ENCODE data around the gene IL12RB1.
A peak's percentile ranks its signal among the peaks of the same experiment; 100 is the strongest.
"Not testable (repeated sequence)": the region's sequence is repeated elsewhere in the genome, so short reads cannot be mapped to it uniquely, and the experiment has no call there.

The IL12RB1 gene

GRCh38 chr19:18089726-18090125, 3.0 kb upstream of the IL12RB1 start:
- DNase-seq (ENCODE audit: low spot score), result no peak

GRCh38 chr19:18089096-18089541, 2.4 kb upstream of the IL12RB1 start:
- not testable (repeated sequence) for DNase-seq (ENCODE audit: low spot score)

- no peak for DNase-seq (ENCODE audit: low spot score)
Observed at GRCh38 chr19:18085702-18086457, 854 bp downstream of the IL12RB1 start.

- DNase-seq (ENCODE audit: low spot score), result no peak
Observed at GRCh38 chr19:18083929-18084684, 2.6 kb downstream of the IL12RB1 start.

- no peak for DNase-seq (ENCODE audit: low spot score)
Observed at GRCh38 chr19:18074192-18074591, 12.5 kb downstream of the IL12RB1 start.

- no peak for DNase-seq (ENCODE audit: low spot score)
Observed at GRCh38 chr19:18073197-18073596, 13.5 kb downstream of the IL12RB1 start.

- DNase-seq (ENCODE audit: low spot score), result no peak
Observed at GRCh38 chr19:18072335-18072734, 14.4 kb downstream of the IL12RB1 start.

DNA sequence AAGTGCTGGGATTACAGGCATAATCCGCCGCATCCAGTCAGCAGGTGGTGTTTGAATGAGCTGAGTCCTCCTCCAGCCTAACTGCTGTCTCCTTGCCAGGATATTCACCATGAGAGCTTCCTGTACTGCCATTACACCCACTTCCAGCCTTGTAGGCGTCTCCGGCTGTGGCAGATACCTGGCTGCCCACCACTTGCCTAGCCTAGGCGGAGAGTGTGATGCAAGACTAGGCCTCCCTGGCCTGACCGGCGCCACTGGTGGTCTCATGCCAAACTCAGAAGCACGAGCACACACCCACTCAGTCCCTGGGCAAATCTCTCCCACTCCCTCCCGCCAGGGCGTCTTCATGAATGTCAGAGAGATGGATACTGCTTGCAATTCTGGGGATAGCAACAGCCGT, 16.6 kb downstream of the IL12RB1 start:
- no peak for DNase-seq (ENCODE audit: low spot score)

GRCh38 chr19:18069383-18069782, 17.4 kb downstream of the IL12RB1 start:
- DNase-seq (ENCODE audit: low spot score), result no peak

- no peak for DNase-seq (ENCODE audit: low spot score)
Observed at GRCh38 chr19:18068395-18068794, 18.3 kb downstream of the IL12RB1 start.

DNA sequence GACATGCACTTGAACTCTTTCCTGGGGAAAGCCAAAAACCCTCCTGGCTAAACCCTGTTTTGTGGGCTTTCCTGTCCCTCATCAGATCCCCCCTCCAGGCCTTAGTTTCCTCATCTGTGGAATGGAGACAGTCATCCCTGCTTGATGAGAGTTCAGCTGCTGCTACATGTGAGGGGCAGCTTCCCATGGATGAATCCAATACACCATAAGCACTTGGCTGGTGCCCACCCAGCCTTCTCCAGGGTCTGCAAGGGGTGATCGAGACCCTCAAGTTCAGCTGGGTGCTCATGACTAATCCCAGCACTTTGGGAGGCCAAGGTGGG, 21.6 kb downstream of the IL12RB1 start:
- no peak for DNase-seq (ENCODE audit: low spot score)

DNA sequence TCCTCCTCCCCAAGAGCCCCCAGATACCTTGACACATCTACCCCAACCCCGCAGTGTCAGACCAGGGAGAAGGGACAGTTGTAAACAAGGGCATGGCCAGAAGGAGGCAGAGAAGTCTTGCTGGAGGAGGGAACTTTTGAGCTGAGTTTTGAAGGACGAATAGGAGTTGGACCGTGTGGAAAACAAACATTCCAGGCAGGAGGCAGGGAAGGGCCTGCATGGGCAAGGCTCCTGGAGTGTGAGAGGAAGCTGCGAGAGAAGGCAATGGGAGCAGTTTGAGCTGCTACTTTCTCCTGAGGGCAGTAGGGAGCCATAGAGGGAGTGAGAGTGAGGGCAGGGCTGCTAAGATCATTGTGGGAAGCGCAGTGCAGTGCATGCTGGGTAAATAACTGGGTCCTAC, 23.3 kb downstream of the IL12RB1 start:
- no peak for DNase-seq (ENCODE audit: low spot score)

DNA sequence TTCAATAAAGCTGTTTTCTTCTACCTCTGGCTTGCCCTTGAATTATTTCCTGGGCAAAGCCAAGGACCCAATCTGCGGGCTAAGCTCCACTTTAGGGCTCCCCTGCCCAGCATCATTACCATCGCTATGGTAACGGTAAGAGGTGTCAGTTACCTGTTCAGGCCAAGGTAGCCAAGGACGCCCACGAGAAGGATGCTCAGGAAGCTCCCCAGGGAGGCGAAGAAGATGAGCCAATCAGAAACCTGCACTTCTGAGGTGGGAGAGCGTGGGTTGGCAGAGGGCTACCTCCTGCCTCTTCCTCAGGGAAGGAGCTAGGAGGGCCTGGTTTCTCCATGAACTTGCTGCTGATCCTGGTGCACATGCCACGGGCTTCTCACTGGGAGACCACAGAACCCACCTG, 24.7 kb downstream of the IL12RB1 start:
- peak; percentile 23 for DNase-seq (ENCODE audit: low spot score)

DNA sequence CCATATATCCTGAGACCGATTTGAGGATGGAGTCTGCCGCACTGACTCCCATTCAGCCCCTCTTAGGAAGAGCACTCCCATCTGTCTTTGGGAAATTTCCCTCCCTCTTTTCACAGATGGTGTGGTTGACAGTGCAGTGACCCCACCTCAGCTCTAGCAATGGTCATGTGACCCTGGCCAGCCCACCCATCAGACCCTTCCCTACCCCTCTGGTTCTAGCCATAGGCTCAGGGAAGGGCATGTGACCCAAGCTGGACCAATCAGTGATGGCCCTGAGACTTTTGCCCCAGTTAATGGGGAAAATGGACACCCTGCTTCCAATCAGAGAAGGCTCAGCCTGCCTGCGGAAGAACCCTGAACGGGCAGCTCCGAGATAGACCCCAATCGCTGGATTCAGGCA, 26.3 kb downstream of the IL12RB1 start:
- no peak for DNase-seq (ENCODE audit: low spot score)

- DNase-seq (ENCODE audit: low spot score), result no peak
Observed at GRCh38 chr19:18059902-18060301, 26.8 kb downstream of the IL12RB1 start.

DNA sequence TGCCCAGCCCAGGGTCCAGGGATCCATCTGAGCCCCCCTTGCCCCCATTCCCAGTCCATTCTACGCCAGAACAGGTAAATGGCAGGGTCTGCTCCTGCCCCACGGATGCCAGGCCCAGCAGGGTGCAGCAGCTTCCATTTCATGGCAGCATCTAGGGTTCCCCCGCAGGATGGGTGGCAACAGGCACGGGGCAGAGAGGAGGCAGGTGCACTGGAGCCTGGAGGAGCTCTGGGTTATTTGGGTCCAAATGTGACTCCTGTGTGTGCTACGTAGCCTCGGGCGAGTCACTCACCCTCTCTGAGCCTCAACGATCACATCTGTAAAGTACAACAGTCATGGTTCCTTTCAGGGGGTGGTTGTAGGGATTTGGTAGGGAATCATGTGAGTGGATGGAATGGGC, 27.4 kb downstream of the IL12RB1 start:
- no peak for DNase-seq (ENCODE audit: low spot score)

DNA sequence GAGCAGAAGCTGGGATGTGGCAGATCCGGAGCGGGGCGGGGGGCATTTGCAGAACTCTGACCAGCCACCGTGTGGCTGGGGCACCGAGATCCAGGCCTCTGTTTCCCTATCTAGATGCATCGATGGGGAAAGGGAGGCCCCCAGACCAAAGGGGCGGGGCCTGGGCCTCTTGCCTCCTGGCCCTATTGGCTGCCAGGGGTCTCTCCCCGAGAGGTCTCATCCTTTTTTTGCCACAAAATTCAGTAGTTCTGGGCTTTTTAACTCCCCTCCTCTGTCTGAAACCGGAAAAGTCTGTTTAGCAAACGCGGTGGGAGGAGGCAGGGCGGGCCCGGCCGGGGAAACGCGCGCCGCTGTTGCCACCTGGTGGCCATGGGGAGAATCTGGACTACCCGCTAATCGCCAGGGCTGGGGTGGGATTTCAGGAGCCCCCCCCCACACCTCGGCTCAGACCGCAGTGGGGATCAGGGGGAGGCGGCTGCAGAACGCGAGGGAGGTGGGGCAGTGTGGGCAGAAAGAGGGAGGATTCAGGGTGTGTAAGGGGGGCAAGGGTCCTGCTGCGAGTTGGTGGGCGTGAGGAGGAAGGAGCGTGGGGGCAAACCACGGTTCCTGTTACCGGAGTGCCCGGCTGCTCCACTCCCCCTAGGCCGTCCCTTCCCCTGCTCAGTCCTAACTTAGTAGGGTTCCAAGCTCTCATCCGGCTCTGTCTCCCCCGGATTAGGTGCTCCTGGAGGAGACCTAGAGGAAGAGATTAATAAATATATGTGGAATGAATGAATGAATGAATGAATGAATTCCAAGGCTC, 28.3 kb downstream of the IL12RB1 start:
- peak; percentile 54 for DNase-seq (ENCODE audit: low spot score)

- no peak for DNase-seq (ENCODE audit: low spot score)
Observed at GRCh38 chr19:18057557-18057956, 29.2 kb downstream of the IL12RB1 start.

- DNase-seq (ENCODE audit: low spot score), result no peak
Observed at GRCh38 chr19:18055967-18056366, 30.8 kb downstream of the IL12RB1 start.

DNA sequence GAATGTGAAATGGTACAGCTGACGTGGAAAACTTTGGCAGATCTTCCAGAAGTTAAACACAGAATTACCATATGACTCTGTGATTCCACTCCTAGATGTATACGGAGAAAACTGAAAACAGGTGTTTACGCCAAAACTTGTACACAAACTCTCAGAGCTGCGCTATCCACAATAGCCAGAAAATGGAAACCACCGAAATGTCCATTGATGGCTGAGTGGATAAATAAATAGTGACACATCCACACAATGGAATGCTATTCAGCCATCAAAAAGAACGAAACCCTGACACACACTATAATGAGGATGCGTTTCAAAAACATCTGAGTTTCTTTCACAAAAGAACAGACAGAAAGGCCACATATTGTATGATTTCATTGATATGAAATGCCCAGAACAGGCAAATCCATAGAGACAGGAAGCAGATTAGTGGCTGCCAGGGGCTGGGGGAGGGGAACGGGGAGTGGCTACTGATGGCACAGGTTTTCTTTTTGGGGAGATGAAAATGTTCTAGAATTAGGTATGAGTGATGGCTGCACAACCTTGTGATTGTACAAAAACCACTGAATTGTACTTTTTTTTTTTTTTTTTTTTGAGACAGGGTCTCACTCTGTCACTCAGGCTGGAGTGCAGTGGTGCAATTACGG, 33.0 kb downstream of the IL12RB1 start:
- DNase-seq (ENCODE audit: low spot score), result no peak

- no peak for DNase-seq (ENCODE audit: low spot score)
Observed at GRCh38 chr19:18051887-18052286, 34.8 kb downstream of the IL12RB1 start.

- DNase-seq (ENCODE audit: low spot score), result no peak
Observed at GRCh38 chr19:18049385-18049784, 37.3 kb downstream of the IL12RB1 start.

All from SW480 (cell line).